Stimulated activated CD8-positive, alpha-beta memory T cell treated with anti-CD3 and anti-CD28 coated beads, Interleukin-7, amount 100 ng/mL, for 1 hour (primary cell): ENCODE data around the gene CSRP3.

Experiments used
- DNase-seq, 2 donors: peaks; one replicate each; pipeline ENCODE4 v3.0.0-alpha.2; 2020; ENCODE audit warnings: low read depth in 2 of 2

The CSRP3 gene

GRCh38 chr11:19225581-19225980, 23.8 kb upstream of the CSRP3 start:
- no peak for DNase-seq

DNA sequence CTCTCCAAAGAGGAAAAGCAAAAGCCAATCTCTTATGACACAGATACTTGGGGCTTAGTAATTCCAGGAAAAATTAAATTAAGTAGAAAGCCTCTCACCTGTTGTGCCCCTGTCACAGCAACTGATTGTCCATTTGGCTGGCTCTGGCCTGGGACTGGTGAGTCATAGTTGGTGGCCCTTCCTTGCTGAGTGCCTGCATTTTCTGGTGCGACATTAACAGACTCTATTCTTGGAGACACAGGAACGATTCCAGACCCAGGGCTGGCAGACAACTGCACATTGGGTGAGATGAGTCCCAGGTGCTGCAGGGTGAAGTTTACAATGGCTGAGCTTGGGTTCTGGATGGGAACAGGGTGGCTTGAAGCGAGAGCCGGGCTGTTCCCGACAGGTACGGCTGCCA, 23.3 kb upstream of the CSRP3 start:
- no peak for DNase-seq

DNA sequence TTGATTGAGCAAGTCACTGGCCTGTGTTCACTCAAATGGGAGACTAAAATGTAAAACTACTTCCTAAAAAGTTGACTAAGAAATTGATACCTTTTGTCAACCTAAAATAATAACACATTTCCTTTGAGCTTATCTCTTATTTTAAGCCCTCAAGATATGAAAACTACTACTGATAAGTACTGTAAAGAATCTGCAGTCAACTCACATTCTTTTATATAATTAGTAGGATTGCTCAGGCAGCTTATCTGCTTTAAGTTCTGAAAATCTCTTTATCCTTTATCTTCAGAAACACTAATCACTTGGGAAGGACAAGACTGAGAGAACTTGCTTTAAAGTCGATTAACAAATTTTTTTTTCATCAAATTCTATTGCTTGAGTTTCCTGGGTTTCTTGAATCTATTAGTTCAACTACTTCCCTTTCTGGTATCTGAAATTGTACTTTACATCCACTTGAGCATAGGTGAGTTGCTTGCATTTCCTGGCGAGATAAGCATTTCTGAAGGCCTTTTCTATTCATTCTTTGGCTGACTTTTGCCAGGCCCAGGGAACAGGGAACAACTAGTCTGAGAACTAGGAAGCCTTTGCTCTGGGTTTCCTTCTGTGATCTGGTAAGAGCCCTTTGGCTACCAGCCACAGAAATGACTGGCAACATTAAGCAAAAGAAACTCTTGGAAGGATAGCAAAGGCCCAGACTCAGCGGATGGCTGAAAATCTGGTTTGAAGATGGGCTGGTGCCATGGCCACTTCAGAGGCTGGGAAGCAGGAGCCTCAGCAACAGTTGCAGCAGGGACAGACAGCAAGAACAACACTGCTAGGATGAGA, 19.3 kb upstream of the CSRP3 start:
- no peak for DNase-seq

DNA sequence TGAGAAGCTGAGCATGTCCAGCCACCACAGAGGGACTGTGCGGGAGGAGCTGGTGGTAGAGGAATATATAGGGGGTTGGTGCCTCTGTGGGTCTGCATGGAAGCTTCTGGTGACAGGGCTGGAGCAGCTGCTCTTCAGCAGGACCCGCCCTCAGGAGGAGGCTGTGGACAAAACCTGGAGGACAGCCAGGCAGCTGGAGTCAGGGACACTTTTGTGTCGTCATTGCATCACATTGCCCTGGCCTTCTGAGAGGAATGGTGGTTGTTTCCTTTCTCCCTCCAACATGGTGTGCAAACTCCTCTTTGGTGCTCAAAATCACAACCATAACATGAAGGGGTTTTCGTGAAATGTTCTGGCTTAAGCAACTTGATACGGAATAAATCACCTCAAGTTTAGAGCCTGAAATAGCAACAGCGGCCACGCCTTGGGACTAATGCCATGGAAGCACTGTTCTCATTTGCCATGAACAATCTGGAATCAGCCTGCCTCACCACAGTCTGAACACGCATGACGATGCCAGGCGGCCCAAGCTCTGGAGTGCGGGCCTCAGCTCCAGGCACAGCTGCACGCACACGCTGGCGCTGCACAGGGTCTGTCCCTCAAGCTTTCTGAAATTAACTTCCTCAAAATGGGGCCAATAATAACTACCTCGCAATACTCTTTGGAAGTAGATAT, 17.1 kb upstream of the CSRP3 start:
- DNase-seq: no peak

GRCh38 chr11:19218216-19218615, 16.4 kb upstream of the CSRP3 start:
- no peak for DNase-seq

- DNase-seq: no peak
Measured at GRCh38 chr11:19216709-19217374, 15.1 kb upstream of the CSRP3 start.

- no peak for DNase-seq
Measured at GRCh38 chr11:19216021-19216420, 14.2 kb upstream of the CSRP3 start.

DNA sequence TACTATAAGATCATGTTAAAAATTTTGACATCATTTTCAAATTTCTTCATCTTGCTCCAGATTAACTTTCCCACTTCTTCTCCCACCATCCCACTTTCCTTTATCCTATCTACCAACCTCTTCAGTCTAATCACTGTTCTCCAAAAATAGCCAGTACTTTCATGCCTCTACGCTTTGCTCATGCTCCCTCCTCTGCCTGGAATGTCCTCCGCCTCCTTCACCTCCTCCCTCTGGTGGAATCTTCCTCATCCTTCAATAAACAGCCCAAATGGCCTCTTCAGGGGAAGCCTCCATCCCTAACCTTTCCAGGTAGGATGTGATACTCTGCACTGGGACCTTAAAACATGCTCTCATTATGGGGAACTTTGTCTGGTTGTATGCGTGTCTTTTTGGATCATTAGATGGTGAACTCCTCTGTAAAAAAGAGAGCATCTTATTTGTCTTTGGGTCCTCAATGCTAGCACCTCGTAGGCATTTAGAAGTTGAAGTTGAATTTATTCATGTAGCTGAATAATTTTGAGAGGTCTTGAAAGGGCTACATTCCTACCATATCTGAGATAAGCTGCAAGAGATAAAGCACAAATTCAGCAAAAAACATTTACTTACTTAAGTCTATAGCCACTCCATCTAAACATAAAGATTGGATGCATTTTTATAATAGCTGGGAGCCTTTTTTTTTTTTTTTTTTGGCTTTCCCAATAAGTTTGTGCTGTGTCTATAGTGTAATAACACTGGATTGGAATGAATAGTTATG, 8.0 kb upstream of the CSRP3 start:
- no peak for DNase-seq

- DNase-seq: no peak
Measured at GRCh38 chr11:19208959-19209546, 7.3 kb upstream of the CSRP3 start.

- DNase-seq: no peak
Measured at GRCh38 chr11:19208181-19208580, 6.4 kb upstream of the CSRP3 start.

DNA sequence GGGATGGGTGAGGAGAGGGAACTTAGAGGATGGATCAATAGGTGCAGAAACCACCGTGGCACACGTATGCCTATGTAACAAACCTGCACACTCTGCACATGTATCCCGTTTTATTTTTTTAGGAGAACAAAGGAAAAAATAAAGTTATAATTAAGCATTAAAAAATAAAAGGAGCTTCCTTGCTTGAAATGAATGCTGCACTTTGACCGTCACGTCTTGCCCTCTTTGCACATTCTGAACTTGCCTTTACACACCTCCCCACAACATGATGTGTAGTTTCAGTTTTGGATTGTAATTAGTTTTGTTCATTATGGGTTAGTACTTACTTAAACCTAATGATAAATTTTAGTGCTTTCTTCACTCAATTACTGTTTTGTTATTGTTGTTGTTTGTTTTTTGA, 3.1 kb upstream of the CSRP3 start:
- no peak for DNase-seq

DNA sequence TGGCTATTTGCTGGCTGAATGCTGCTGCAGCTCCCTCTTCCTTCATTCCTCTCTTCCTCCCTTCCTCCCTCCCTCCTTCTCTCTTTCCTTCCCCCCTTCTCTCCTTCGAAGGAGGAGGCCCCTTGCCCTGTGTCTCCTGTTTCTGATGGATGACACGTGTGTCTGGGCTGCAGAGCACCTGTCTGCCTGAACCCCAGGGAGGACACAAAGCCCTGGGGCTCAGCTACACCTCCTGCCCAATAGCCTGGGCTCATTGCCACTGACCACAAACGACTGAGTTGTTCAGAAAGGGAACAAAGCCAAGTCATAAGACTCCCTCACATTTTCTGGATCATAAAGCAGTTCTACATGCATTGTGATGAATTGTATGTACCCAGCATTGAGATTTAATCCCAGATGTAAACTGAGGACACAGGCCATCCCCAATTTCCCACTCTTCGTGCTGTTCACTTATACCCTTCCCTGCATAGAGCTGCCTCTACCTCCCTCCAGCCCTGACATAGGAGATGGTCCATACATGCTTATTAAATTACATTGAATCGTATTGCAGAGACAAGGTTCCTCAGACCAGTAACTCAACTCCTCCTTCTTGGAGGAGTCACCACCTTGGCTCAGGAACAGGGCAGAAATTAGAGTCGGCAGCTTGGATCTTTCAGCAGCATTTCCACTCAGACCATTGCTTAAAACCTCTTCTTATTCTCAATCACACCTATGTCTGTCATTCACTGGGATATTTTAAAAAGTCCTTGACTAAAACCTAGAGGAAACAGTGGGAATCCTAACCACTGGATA, 1.2 kb downstream of the CSRP3 start:
- no peak for DNase-seq

DNA sequence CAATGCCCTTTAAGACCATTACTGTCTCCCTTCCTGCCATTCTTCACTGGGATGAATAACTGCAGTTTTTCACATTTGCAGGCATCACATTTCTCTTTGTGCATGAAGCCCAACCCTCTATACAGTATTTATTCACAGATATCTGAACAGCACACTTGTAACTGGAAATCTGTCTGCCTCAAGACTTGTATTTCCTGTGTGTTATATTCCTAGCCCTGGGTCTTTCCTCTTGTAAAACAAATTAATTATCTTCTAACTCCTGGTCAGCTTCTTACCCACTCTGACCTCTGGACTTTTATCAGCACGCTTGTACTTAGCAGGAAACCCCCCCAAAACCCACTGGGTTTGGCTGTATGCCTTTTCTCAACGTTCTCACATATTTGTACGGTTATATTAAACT, 2.0 kb downstream of the CSRP3 start:
- no peak for DNase-seq

- no peak for DNase-seq
Measured at GRCh38 chr11:19199048-19199447, 2.7 kb downstream of the CSRP3 start.

DNA sequence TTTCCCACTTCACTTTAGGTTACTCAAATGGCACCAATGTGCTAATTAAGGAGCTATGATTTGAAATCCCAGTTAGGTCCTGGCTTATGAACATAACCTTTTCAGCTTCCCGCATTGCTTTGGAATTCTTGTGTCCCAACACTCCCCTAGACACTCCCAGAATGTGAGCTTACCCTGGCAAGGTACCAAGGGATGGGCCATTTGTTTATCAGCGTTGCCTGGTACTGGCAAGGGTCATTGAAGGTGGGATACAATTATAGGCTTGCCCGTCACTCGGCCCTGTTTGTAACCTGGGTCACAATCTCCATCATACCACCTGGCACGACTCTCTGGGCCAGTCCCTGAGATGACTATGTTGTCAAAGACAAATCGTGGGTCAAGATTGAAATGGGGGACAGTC, 5.4 kb downstream of the CSRP3 start:
- DNase-seq: no peak

DNA sequence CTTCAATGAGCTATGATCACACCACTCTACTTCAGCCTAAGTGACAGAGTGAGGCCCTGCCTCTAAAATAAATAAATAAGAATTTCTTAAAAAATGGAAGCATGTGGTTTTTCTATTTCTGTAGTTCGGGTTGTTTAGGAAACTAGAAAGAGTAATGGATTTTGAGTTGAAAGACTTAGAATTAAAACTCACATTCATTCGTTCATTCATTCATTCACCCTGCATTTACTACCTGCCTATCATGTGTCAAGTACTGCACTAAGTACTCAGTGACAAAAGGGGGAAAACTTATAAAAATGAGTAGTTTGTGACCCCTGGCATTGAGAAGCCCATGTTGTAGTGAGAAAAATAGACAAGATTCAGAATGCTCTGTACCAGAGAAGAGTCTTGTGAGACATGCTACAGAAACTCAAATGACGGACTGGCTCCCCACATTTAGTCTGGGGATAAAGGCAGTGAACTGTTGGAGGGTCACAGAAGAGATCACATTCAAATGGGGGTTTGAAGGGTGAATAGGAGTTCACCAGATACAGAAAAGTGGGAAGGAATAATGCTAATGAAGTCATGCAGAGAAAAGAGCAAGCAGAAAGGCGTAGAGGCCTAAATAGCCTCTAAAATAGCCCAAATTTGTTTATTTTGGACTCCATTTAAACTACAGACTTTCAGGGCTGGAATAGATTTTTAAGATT, 7.0 kb downstream of the CSRP3 start:
- no peak for DNase-seq

- no peak for DNase-seq
Measured at GRCh38 chr11:19193916-19194315, 7.9 kb downstream of the CSRP3 start.

- no peak for DNase-seq
Measured at GRCh38 chr11:19191530-19192169, 10.1 kb downstream of the CSRP3 start.

DNA sequence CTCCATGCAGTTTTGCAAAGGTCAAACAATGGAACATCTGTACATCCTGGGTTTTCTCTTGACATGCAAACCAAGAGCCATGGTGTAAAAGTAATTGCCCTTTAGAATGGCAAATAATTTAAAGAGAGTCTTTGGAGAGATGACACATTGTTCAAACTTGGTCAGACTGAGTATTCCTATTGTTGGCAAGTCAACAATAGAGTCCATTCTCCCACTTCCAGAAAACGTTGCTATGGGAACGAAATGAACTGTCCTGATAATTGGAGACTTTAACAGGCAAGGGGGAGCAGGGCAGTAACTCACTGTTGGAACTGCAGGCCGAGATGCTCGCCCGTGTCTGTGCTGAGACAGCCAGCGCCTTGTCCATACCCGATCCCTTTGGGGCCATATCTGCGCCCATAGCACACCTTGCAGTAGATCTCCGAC, 13.9 kb downstream of the CSRP3 start:
- no peak for DNase-seq
